ENCODE results near the gene PTBP2.

DNA sequence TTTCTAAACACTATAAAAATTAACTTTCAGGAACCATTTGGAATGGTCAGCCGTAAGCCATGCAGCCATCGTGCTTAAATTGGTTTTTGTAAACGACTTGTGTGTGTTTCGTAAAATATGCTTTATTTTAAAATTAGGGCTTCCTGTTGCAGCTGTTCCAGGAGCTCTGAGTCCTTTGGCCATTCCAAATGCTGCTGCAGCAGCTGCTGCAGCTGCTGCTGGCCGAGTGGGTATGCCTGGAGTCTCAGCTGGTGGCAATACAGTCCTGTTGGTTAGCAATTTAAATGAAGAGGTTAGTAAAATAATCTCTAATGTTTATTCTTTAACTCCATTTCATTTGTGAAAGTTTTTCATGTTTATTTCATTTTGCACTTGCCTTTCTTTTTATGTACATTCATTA, 83.1 kb downstream of the PTBP2 start:
- TF ChIP-seq EZH2 (IDR thresholded peaks at IDR 0.05; ENCODE audit: insufficient read depth, poor library complexity, severe bottlenecking), result no peak
- TF ChIP-seq EZH2phosphoT487 (IDR thresholded peaks at IDR 0.05; ENCODE audit: insufficient read depth, low read depth), result no peak

Data from GM23248 (cell line).